Measurements from ENCODE around the gene NUMBL.

DNA sequence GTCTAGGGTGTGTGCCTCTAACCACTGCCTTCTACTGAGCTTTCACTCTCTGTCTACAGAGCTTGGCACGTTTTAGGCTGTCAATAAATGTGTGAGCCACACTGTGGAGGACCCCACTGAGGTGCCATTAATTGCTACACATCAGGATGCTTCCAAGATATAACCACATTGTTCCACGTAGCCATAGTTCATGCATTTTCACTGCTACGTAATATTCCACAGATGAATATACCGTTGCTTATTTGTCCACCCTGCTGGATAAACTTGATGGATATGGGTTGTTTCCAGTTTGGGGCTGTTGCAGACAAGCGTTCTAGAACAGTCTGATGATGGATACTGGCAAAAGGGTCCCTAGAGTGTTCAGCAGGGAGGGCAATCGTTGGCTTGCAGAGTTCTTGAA is 11.3 kb upstream of the NUMBL start:
- TF ChIP-seq TAF1 (IDR thresholded peaks at IDR 0.05; ENCODE audit: low read depth, low read length) (no peak), POLR2A (IDR thresholded peaks at IDR 0.05; ENCODE audit: low read depth, low read length) (no peak), POLR2AphosphoS5 (IDR thresholded peaks at IDR 0.05; ENCODE audit: low read depth, low read length) (no peak)

Measured in GM12891 (cell line).